ENCODE results near the gene AUH. TPM values are rescaled to one million over a fixed set of nuclear protein-coding genes. Genes with fewer than 3 reads are reported as not detected.

Gene AUH
- polyA plus RNA-seq, 3 donors = 42.8 to 46.0 (median 44.2) TPM

- peak in 2 of 3 donors; percentile 45 to 74 for DNase-seq (ENCODE audit: low read depth in 3 of 3, low spot score in 2 of 3)
These were observed 167.9 kb downstream of the AUH start for GRCh38 chr9:91193658-91194391.

- peak in 2 of 3 donors; percentile 41 to 58 for DNase-seq (ENCODE audit: low read depth in 3 of 3, low spot score in 2 of 3)
These were observed 168.5 kb downstream of the AUH start for GRCh38 chr9:91193087-91193657.

GRCh38 chr9:91192381-91193086 lies 169.2 kb downstream of the AUH start:
- peak in 1 of 3 donors; percentile 20 for DNase-seq (ENCODE audit: low read depth in 3 of 3, low spot score in 2 of 3)

- DNase-seq (ENCODE audit: low read depth in 3 of 3, low spot score in 2 of 3) = no peak
These were observed 170.0 kb downstream of the AUH start for GRCh38 chr9:91191411-91192380.

- no peak for DNase-seq (ENCODE audit: low read depth in 3 of 3, low spot score in 2 of 3)
These were observed 171.7 kb downstream of the AUH start for GRCh38 chr9:91190062-91190461.

- no peak for DNase-seq (ENCODE audit: low read depth in 3 of 3, low spot score in 2 of 3)
These were observed 172.8 kb downstream of the AUH start for GRCh38 chr9:91188719-91189590.

- DNase-seq (ENCODE audit: low read depth in 3 of 3, low spot score in 2 of 3) = no peak
These were observed 173.8 kb downstream of the AUH start for GRCh38 chr9:91187965-91188344.

- DNase-seq (ENCODE audit: low read depth in 3 of 3, low spot score in 2 of 3) = no peak
These were observed 174.3 kb downstream of the AUH start for GRCh38 chr9:91187311-91187964.

- DNase-seq (ENCODE audit: low read depth in 3 of 3, low spot score in 2 of 3) = no peak
These were observed 175.0 kb downstream of the AUH start for GRCh38 chr9:91186632-91187108.

GRCh38 chr9:91185193-91185886 lies 176.4 kb downstream of the AUH start:
- no peak for DNase-seq (ENCODE audit: low read depth in 3 of 3, low spot score in 2 of 3)

GRCh38 chr9:91182429-91183225 lies 179.1 kb downstream of the AUH start:
- no peak for DNase-seq (ENCODE audit: low read depth in 3 of 3, low spot score in 2 of 3)

- no peak for DNase-seq (ENCODE audit: low read depth in 3 of 3, low spot score in 2 of 3)
These were observed 180.2 kb downstream of the AUH start for GRCh38 chr9:91181541-91181940.

GRCh38 chr9:91180930-91181268 lies 180.8 kb downstream of the AUH start:
- DNase-seq (ENCODE audit: low read depth in 3 of 3, low spot score in 2 of 3) = no peak

GRCh38 chr9:91180240-91180929 lies 181.3 kb downstream of the AUH start:
- DNase-seq (ENCODE audit: low read depth in 3 of 3, low spot score in 2 of 3) = no peak

- no peak for DNase-seq (ENCODE audit: low read depth in 3 of 3, low spot score in 2 of 3)
These were observed 182.2 kb downstream of the AUH start for GRCh38 chr9:91179237-91180138.

Data from right renal cortex interstitium (tissue), 3 donors.